Neural progenitor cell (in vitro differentiated cells): Measurements from ENCODE around the gene LRRC8E.

Source experiments
- EZH2 ChIP-seq: fragments of 200-600 bp; sonication (generic); IDR thresholded peaks from 2 replicates; pipeline ENCODE4 v1.6.1; 2017; ENCODE audit warnings: antibody characterized with exemption, mild to moderate bottlenecking, moderate library complexity
- EZH2phosphoT487 ChIP-seq: fragments of 200-600 bp; sonication (generic); IDR thresholded peaks from 2 replicates; pipeline ENCODE4 v1.6.1; 2017; ENCODE audit warnings: antibody characterized with exemption
- TF ChIP-seq, protein P1 (sequence below): fragments of 200-600 bp; sonication (generic); IDR thresholded peaks from 2 replicates; pipeline ENCODE4 v1.5.1; 2017; ENCODE audit warnings: antibody characterized with exemption, mild to moderate bottlenecking

DNA sequence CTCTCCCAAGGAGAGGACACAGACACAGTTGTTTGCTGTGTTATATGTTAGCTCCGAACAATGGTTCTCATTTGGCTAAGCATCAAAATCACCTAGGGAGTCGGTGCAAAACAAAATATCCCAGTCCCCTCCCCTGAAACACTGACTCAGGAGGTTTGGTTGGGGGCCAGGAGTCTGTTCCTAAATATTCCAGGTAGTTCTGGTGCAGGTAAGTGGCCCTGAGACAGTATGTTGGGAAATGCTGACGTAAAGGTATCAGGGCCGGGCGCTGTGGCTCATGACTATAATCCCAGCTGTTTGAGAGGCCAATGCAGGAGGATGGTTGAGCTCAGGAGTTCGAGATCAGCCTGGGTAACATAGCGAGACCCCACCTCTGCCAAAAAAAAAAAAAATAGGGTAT, 13.0 kb downstream of the LRRC8E start:
- TF ChIP-seq EZH2phosphoT487, result no peak
- TF ChIP-seq, protein P1, sequence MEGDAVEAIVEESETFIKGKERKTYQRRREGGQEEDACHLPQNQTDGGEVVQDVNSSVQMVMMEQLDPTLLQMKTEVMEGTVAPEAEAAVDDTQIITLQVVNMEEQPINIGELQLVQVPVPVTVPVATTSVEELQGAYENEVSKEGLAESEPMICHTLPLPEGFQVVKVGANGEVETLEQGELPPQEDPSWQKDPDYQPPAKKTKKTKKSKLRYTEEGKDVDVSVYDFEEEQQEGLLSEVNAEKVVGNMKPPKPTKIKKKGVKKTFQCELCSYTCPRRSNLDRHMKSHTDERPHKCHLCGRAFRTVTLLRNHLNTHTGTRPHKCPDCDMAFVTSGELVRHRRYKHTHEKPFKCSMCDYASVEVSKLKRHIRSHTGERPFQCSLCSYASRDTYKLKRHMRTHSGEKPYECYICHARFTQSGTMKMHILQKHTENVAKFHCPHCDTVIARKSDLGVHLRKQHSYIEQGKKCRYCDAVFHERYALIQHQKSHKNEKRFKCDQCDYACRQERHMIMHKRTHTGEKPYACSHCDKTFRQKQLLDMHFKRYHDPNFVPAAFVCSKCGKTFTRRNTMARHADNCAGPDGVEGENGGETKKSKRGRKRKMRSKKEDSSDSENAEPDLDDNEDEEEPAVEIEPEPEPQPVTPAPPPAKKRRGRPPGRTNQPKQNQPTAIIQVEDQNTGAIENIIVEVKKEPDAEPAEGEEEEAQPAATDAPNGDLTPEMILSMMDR, result no peak
- no peak for TF ChIP-seq EZH2
